ENCODE results near the gene PTPN13.
A peak's percentile ranks its signal among the peaks of the same experiment; 100 is the strongest.
"Not testable (repeated sequence)": the region's sequence is repeated elsewhere in the genome, so short reads cannot be mapped to it uniquely, and the experiment has no call there.

PTPN13 gene

GRCh38 chr4:86719149-86719548 lies 125.0 kb downstream of the PTPN13 start:
- DNase-seq: not testable (repeated sequence)

GRCh38 chr4:86720508-86721068 lies 126.5 kb downstream of the PTPN13 start:
- peak; percentile 18 for DNase-seq

GRCh38 chr4:86721412-86721811 lies 127.3 kb downstream of the PTPN13 start:
- DNase-seq: no peak

GRCh38 chr4:86730310-86730709 lies 136.2 kb downstream of the PTPN13 start:
- no peak for DNase-seq

GRCh38 chr4:86737244-86737643 lies 143.1 kb downstream of the PTPN13 start:
- DNase-seq: no peak

GRCh38 chr4:86741846-86742245 lies 147.7 kb downstream of the PTPN13 start:
- no peak for DNase-seq

GRCh38 chr4:86744570-86744969 lies 150.5 kb downstream of the PTPN13 start:
- no peak for DNase-seq

GRCh38 chr4:86749121-86749520 lies 155.0 kb downstream of the PTPN13 start:
- DNase-seq: no peak

- DNase-seq: peak; percentile 4
Observed at GRCh38 chr4:86755388-86755787, 161.3 kb downstream of the PTPN13 start.

GRCh38 chr4:86757468-86757867 lies 163.4 kb downstream of the PTPN13 start:
- no peak for DNase-seq

- DNase-seq: no peak
Observed at GRCh38 chr4:86759298-86759697, 165.2 kb downstream of the PTPN13 start.

- DNase-seq: no peak
Observed at GRCh38 chr4:86762649-86763048, 168.5 kb downstream of the PTPN13 start.

GRCh38 chr4:86769794-86770193 lies 175.7 kb downstream of the PTPN13 start:
- no peak for DNase-seq

GRCh38 chr4:86771141-86771540 lies 177.0 kb downstream of the PTPN13 start:
- no peak for DNase-seq

GRCh38 chr4:86775061-86775460 lies 180.9 kb downstream of the PTPN13 start:
- no peak for DNase-seq

- DNase-seq: no peak
Observed at GRCh38 chr4:86778175-86778574, 184.1 kb downstream of the PTPN13 start.

- no peak for DNase-seq
Observed at GRCh38 chr4:86788826-86789225, 194.7 kb downstream of the PTPN13 start.

- DNase-seq: no peak
Observed at GRCh38 chr4:86791126-86791525, 197.0 kb downstream of the PTPN13 start.

GRCh38 chr4:86809809-86810208 lies 215.7 kb downstream of the PTPN13 start:
- DNase-seq: no peak

GRCh38 chr4:86810847-86811246 lies 216.7 kb downstream of the PTPN13 start:
- DNase-seq: no peak

GRCh38 chr4:86815653-86816052 lies 221.5 kb downstream of the PTPN13 start:
- no peak for DNase-seq

- no peak for DNase-seq
Observed at GRCh38 chr4:86816501-86817273, 222.6 kb downstream of the PTPN13 start.

GRCh38 chr4:86818211-86818610 lies 224.1 kb downstream of the PTPN13 start:
- DNase-seq: no peak

GRCh38 chr4:86818841-86819240 lies 224.7 kb downstream of the PTPN13 start:
- DNase-seq: no peak

- DNase-seq: no peak
Observed at GRCh38 chr4:86819561-86819960, 225.4 kb downstream of the PTPN13 start.
